ENCODE measurements around the gene ELMO3. TPM values are rescaled to one million over a fixed set of nuclear protein-coding genes. Genes with fewer than 3 reads are reported as not detected.

The ELMO3 gene
- total and polyA plus RNA-seq, 2 of the 4 experiments (the other 2 are of a cell fraction), result 0.36 to 1.6 TPM

GRCh38 chr16:67183627-67184452 is 15.1 kb upstream of the ELMO3 start, which contains the start of gene MATCAP1 (continued):
- TF ChIP-seq MXI1 (IDR thresholded peaks at IDR 0.05; ENCODE audit: borderline replicate concordance, low read depth, low read length) (peak; percentile 79; the same call in 1 of the 2 replicates), RCOR1 (IDR thresholded peaks at IDR 0.05; ENCODE audit: insufficient replicate concordance, low read length) (no peak), BHLHE40 (IDR thresholded peaks at IDR 0.05; ENCODE audit: low read depth, low read length) (0 out of 2 replicates have a peak, but pooled peaks have one; percentile 14)

DNA sequence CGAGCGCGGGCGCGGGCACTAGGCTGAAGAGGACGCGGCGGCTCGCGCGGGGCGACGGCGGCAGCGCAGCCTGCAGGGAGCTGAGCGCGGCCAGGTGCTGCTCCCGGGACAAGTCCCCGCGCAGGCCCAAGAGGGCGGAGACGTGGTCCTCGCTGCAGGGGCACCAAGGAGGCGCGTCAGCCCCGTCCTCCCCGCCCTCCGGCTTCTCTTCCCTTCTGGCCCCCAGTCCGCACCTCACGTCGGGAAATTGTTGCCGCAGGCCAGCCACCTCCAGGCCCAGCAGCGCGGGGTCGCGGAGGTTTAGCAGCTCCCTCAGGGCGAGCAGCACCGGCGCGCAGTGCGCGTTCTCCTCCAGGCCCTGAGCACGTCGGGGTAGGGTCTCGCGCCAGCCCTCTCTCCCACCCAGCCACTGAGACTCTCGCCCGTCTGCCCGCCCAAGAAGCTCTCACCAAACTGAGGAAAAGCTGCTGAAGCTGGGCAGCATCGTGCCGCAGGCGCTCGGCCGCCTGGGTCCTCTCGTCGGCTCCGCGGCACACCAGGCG is 14.4 kb upstream of the ELMO3 start:
- H2BK5ac ChIP-seq (ENCODE audit: low read depth, low read length, poor library complexity, severe bottlenecking), result peak overlapping the region; percentile 37
- no TSS peak for BruUV-seq (replicated peaks)
- dilution Hi-C loops (cut with HindIII; ENCODE audit: low sequenced_read_pairs, unreplicated experiment), result no loop called here
- H4K20me1 ChIP-seq (ENCODE audit: insufficient read depth, low read length), result peaks cover 14% of the 10 kb centered on the region
- DNase-seq, result no peak
- H2AK9ac ChIP-seq (replicated peaks; ENCODE audit: low read depth, low read length, poor library complexity), result no peak overlapping the region
- H3K14ac ChIP-seq (replicated peaks; ENCODE audit: low read depth, low read length), result no peak overlapping the region
- intact Hi-C loops (cut with micrococcal nuclease), result loop anchor here (10.0 kb wide), 1 partner anchor 170 kb away; no protein-coding TSS in a partner anchor
- 0 out of 2 replicates have a peak overlapping the region, but pooled peaks have one; percentile 25 for H3K23ac ChIP-seq (ENCODE audit: low read depth, low read length)
- in situ Hi-C loops (cut with MboI; ENCODE audit: low sequenced_read_pairs), result no loop called here
- H3K4me3 ChIP-seq (ENCODE audit: insufficient read depth, low read depth, low read length), result peak overlapping the region; percentile 62
- no peak overlapping the region for H4K5ac ChIP-seq (ENCODE audit: low read depth, low read length)
- peaks cover 13% of the 10 kb centered on the region for H3K9me1 ChIP-seq (ENCODE audit: insufficient read depth, low read length)
- H3K79me1 ChIP-seq (ENCODE audit: low read depth in 1 of 2, low read length in 2 of 2), result peaks cover 19 to 31% of the 10 kb centered on the region in 2 experiments
- ATAC-seq (ENCODE audit: low read depth), result no peak
- H2BK20ac ChIP-seq (ENCODE audit: low read depth, low read length), result no peak overlapping the region
- H3K4me1 ChIP-seq (ENCODE audit: control insufficient read depth, insufficient read depth, low read length), result peaks cover 11% of the 10 kb centered on the region
- H3K27ac ChIP-seq (ENCODE audit: insufficient read depth, low read length), result no peak overlapping the region; the same call in 1 of the 2 replicates
- no peak overlapping the region for H2BK15ac ChIP-seq (ENCODE audit: low read depth, low read length)
- 12% methylated on average over 42 of the region's 59 CpGs; no CpG with 5 or more reads in 1 of the 2 experiments for WGBS, 2 experiments (ENCODE audit: extremely low coverage in 2 of 2, insufficient read length in 1 of 2)
- no peak overlapping the region for H4K8ac ChIP-seq (ENCODE audit: low read depth in 2 of 2, low read length in 2 of 2)
- no peaks in the 10 kb centered on the region; the same call in 1 of the 2 replicates for H3K36me3 ChIP-seq (ENCODE audit: control insufficient read depth, insufficient read depth, low read length)
- H3K27me3 ChIP-seq (ENCODE audit: control insufficient read depth, insufficient read depth, low read length), result no peaks in the 10 kb centered on the region
- peak overlapping the region; percentile 65 for H3K4me2 ChIP-seq (ENCODE audit: low read depth, low read length)
- no peak overlapping the region for H2BK120ac ChIP-seq (ENCODE audit: low read depth, low read length)
- POLR2A ChIA-PET (ENCODE audit: unreplicated experiment), result no interaction called here
- peak overlapping the region; percentile 97 for H2AFZ ChIP-seq (replicated peaks; ENCODE audit: low read length, poor library complexity)
- H3K56ac ChIP-seq (ENCODE audit: extremely low read depth, insufficient read depth, low read length), result no peak overlapping the region
- TF ChIP-seq RAD21 (IDR thresholded peaks at IDR 0.05; ENCODE audit: low read length) (no peak), USF2 (IDR thresholded peaks at IDR 0.05; ENCODE audit: low read depth, low read length) (no peak), ELK1 (IDR thresholded peaks at IDR 0.05; ENCODE audit: borderline replicate concordance, low read depth, low read length) (no peak), RFX5 (IDR thresholded peaks at IDR 0.05; ENCODE audit: low read depth, low read length) (no peak), FOS (IDR thresholded peaks at IDR 0.05; ENCODE audit: low read depth, low read length) (no peak)
- no peak overlapping the region for H3K18ac ChIP-seq (ENCODE audit: low read depth, low read length)
- no peak overlapping the region for H3K4ac ChIP-seq (ENCODE audit: low read depth, low read length)
- H3K9me3 ChIP-seq (ENCODE audit: control insufficient read depth, insufficient read depth, low read length), result no peaks in the 10 kb centered on the region
- no peak overlapping the region for H3K9ac ChIP-seq (ENCODE audit: low read depth, low read length)
- H4K91ac ChIP-seq (ENCODE audit: insufficient read depth, low read depth, low read length), result no peak overlapping the region
- H2AK5ac ChIP-seq (ENCODE audit: low read depth, low read length), result no peak overlapping the region
- CTCF ChIA-PET, result interaction anchor here (0.6 to 1.5 kb wide), 11 partner anchors 8 to 354 kb away, joined by 3 to 8 read pairs (median 4); partner anchors contain the start of genes B3GNT9, FHOD1, NAE1 and NOL3

Measured in IMR-90 (cell line).